Gastroesophageal sphincter (tissue), 4 donors: ENCODE measurements around the gene MEGF11. TPM values are rescaled to one million over a fixed set of nuclear protein-coding genes. Genes with fewer than 3 reads are reported as not detected.

Experiments used
- ATAC-seq: fragments of 150-250 bp; one replicate; pipeline ENCODE4 v1.9.1; 2016; ENCODE audit warnings: mild to moderate bottlenecking, moderate library complexity
- H3K27ac ChIP-seq, 4 donors: fragments of 200-600 bp; sonication (generic) in 3 of 4; 1 replicate in 3 of 4; 2 replicates in 1 of 4; pipeline ENCODE4 v1.5.1; 2016 to 2019
- H3K27me3 ChIP-seq: fragments of 200-600 bp; sonication (generic); one replicate; pipeline ENCODE4 v1.5.1; 2019
- H3K36me3 ChIP-seq, 2 donors: fragments of 200-600 bp; sonication (generic); one replicate each; pipeline ENCODE4 v1.5.1; 2019; ENCODE audit warnings: control low read depth in 1 of 2
- H3K4me1 ChIP-seq, 3 donors: fragments of 200-600 bp; sonication (generic); 1 replicate in 2 of 3; 2 replicates in 1 of 3; pipeline ENCODE4 v1.5.1; 2016 to 2019; ENCODE audit warnings: control low read depth in 2 of 3
- H3K4me3 ChIP-seq, 2 donors: fragments of 200-600 bp; sonication (generic); one replicate each; pipeline ENCODE4 v1.5.1; 2019; ENCODE audit warnings: mild to moderate bottlenecking in 1 of 2, moderate library complexity in 1 of 2
- H3K9me3 ChIP-seq, 3 donors: fragments of 200-600 bp; sonication (generic); one replicate each; pipeline ENCODE4 v1.5.1; 2017 to 2019; ENCODE audit warnings: control low read depth in 2 of 3
- CTCF ChIP-seq, 4 experiments: fragments of 200-600 bp in 2 of 4; fragments of 450-650 bp in 2 of 4; sonication (generic) in 1 of 4; IDR thresholded peaks; one replicate each; pipeline ENCODE4 v1.5.1; 2017 to 2019; ENCODE audit warnings: antibody characterized with exemption in 4 of 4, mild to moderate bottlenecking in 2 of 4, moderate library complexity in 2 of 4
- EP300 ChIP-seq: sonication (generic); formaldehyde crosslinking; IDR thresholded peaks from one replicate; pipeline ENCODE4 v1.6.1; 2017; ENCODE audit warnings: antibody characterized with exemption, mild to moderate bottlenecking
- POLR2A ChIP-seq, 2 donors: fragments of 450-650 bp; IDR thresholded peaks; one replicate each; pipeline ENCODE4 v1.6.1; 2017; ENCODE audit warnings: antibody characterized with exemption in 2 of 2, mild to moderate bottlenecking in 2 of 2, moderate library complexity in 1 of 2
- POLR2AphosphoS5 ChIP-seq: sonication (generic); formaldehyde crosslinking; IDR thresholded peaks from one replicate; pipeline ENCODE4 v1.6.1; 2017; ENCODE audit warnings: antibody characterized with exemption
- WGBS, 2 donors: methylation state at CpG; one replicate each; pipeline ENCODE4 v1.1.5; 2018; ENCODE audit warnings: low coverage in 1 of 2; 5-methylcytosine and 5-hydroxymethylcytosine counted together
- total RNA-seq, 4 donors: library from RNA; depleted of rRNA; stranded (reverse); fragments of >200 nt; gene quantifications; one replicate each; pipeline ENCODE4 v1.1.0, GENCODE V29; 2016

Gene MEGF11
- total RNA-seq, 4 donors from 2014 or later, result 0.08 TPM; not detected in 3

- WGBS, 2 donors, result 44 to 53% methylated on average over 3 to 15 of the region's 18 CpGs
- no peaks in the 10 kb centered on the region for H3K9me3 ChIP-seq
- ATAC-seq, result no peak
- H3K27ac ChIP-seq, result no peak overlapping the region
- peaks cover 29% of the 10 kb centered on the region for H3K27me3 ChIP-seq
- no peak for TF ChIP-seq EP300
- no peak for TF ChIP-seq POLR2A (IDR thresholded peaks at IDR 0.05)
- TF ChIP-seq POLR2AphosphoS5, result no peak
- no peak for TF ChIP-seq CTCF (IDR thresholded peaks at IDR 0.05)
- no peaks in the 10 kb centered on the region for H3K36me3 ChIP-seq
- H3K4me3 ChIP-seq, result no peak overlapping the region
- no peaks in the 10 kb centered on the region for H3K4me1 ChIP-seq
Observed at GRCh38 chr15:66115568-66116206, 137.9 kb downstream of the MEGF11 start.

GRCh38 chr15:66114863-66115425 lies 138.6 kb downstream of the MEGF11 start:
- Histone ChIP-seq H3K36me3 (no peaks in the 10 kb centered on the region), H3K27ac (no peak overlapping the region), H3K4me3 (no peak overlapping the region), H3K4me1 (no peaks in the 10 kb centered on the region), H3K9me3 (no peaks in the 10 kb centered on the region), H3K27me3 (peaks cover 29% of the 10 kb centered on the region)
- 82% methylated on average over 2 of the region's 8 CpGs; no CpG with 5 or more reads in 1 of the 2 donors for WGBS, 2 donors
- ATAC-seq, result no peak
- TF ChIP-seq POLR2A (IDR thresholded peaks at IDR 0.05) (no peak), EP300 (no peak), CTCF (IDR thresholded peaks at IDR 0.05) (no peak), POLR2AphosphoS5 (no peak)

GRCh38 chr15:66112388-66112787 lies 141.2 kb downstream of the MEGF11 start:
- 85% methylated on average over 1 of the region's 1 CpG; no CpG with 5 or more reads in 1 of the 2 donors for WGBS, 2 donors
- TF ChIP-seq POLR2AphosphoS5, result no peak
- TF ChIP-seq EP300, result no peak
- no peak for TF ChIP-seq CTCF (IDR thresholded peaks at IDR 0.05)
- no peak for TF ChIP-seq POLR2A (IDR thresholded peaks at IDR 0.05)
- no peak for ATAC-seq

GRCh38 chr15:66111363-66111762 lies 142.2 kb downstream of the MEGF11 start:
- no peaks in the 10 kb centered on the region for H3K36me3 ChIP-seq
- H3K4me3 ChIP-seq, result no peak overlapping the region
- peaks cover 51% of the 10 kb centered on the region for H3K27me3 ChIP-seq
- no peaks in the 10 kb centered on the region for H3K9me3 ChIP-seq
- 81 to 95% methylated on average over 2 to 3 of the region's 3 CpGs for WGBS, 2 donors
- no peak overlapping the region for H3K27ac ChIP-seq
- TF ChIP-seq POLR2AphosphoS5, result no peak
- no peaks in the 10 kb centered on the region for H3K4me1 ChIP-seq
- ATAC-seq, result no peak

More at GRCh38 chr15:66112388-66112787, 141.2 kb downstream of the MEGF11 start:
- H3K27me3 ChIP-seq, result peaks cover 46% of the 10 kb centered on the region
- no peaks in the 10 kb centered on the region for H3K36me3 ChIP-seq
- no peaks in the 10 kb centered on the region for H3K9me3 ChIP-seq
- no peaks in the 10 kb centered on the region for H3K4me1 ChIP-seq
- H3K27ac ChIP-seq, result no peak overlapping the region
- no peak overlapping the region for H3K4me3 ChIP-seq

- H3K4me1 ChIP-seq, result no peaks in the 10 kb centered on the region
- no peaks in the 10 kb centered on the region for H3K36me3 ChIP-seq
- H3K27me3 ChIP-seq, result peaks cover 51% of the 10 kb centered on the region
- no peak overlapping the region for H3K4me3 ChIP-seq
- no peak overlapping the region for H3K27ac ChIP-seq
- no peaks in the 10 kb centered on the region for H3K9me3 ChIP-seq
- no peak for ATAC-seq
- TF ChIP-seq POLR2A (IDR thresholded peaks at IDR 0.05) (no peak), EP300 (no peak), POLR2AphosphoS5 (no peak), CTCF (IDR thresholded peaks at IDR 0.05) (no peak)
- 82 to 85% methylated on average over 4 of the region's 4 CpGs for WGBS, 2 donors
Observed at GRCh38 chr15:66110864-66111263, 142.7 kb downstream of the MEGF11 start.
